SK-N-SH (cell line): Measurements from ENCODE around the gene KCNJ4. TPM values are rescaled to one million over a fixed set of nuclear protein-coding genes. Genes with fewer than 3 reads are reported as not detected.

ENCODE experiments used
- CTCF ChIA-PET: fragments of 300-600, 350-600 bp; formaldehyde crosslinking; extraction: SDS; loops from one replicate; lab custom pipeline; 2021; lab: Yijun Ruan, JAX
- POLR2A ChIA-PET: fragments of 350-600 bp; sonication (Branson Sonifier 250); formaldehyde crosslinking; extraction: SDS; loops from one replicate; lab custom pipeline; 2020; ENCODE audit warnings: antibody characterized with exemption, inconsistent platforms; lab: Yijun Ruan, JAX
- DNase-seq: peaks from one replicate; pipeline ENCODE4 v3.0.0; 2012
- H2AFZ ChIP-seq: fragments of 200-600 bp; sonication (generic); 2 replicates; pipeline ENCODE4 v1.8.1; 2016; ENCODE audit warnings: antibody characterized with exemption, mild to moderate bottlenecking, low read depth
- H3F3A ChIP-seq: fragments of 200-600 bp; sonication (generic); replicated peaks from 2 replicates; pipeline ENCODE3; 2016; ENCODE audit warnings: antibody characterized with exemption, mild to moderate bottlenecking; ENCODE audit not compliant: insufficient read depth
- H3K27ac ChIP-seq, 2 experiments: fragments of 200-500 bp in 1 of 2; fragments of 200-600 bp in 1 of 2; sonication (Bioruptor generic) in 1 of 2; sonication (generic), shearing (Covaris generic) in 1 of 2; 2 replicates each; pipeline versions ENCODE4 v1.5.1 to v1.6.1; 2014 to 2016; ENCODE audit warnings: low read depth in 2 of 2, inconsistent platforms in 1 of 2, low read length in 1 of 2, mild to moderate bottlenecking in 1 of 2, mixed read lengths in 1 of 2
- H3K27me3 ChIP-seq: fragments of 200-600 bp; sonication (generic), shearing (Covaris generic); 2 replicates; pipeline ENCODE4 v1.6.1; 2016; ENCODE audit warnings: mixed run types; ENCODE audit not compliant: insufficient read depth
- H3K36me3 ChIP-seq, 2 experiments: fragments of 200-500 bp in 1 of 2; fragments of 200-600 bp in 1 of 2; sonication (Bioruptor generic) in 1 of 2; sonication (generic) in 1 of 2; replicated peaks in 1 of 2; 2 replicates each; pipeline versions ENCODE3 to v1.5.1; 2014 to 2016; ENCODE audit warnings: low read length in 1 of 2, mild to moderate bottlenecking in 1 of 2; ENCODE audit not compliant: insufficient read depth in 2 of 2, control insufficient read depth in 1 of 2
- H3K4me1 ChIP-seq, 2 experiments: fragments of 200-500 bp in 1 of 2; fragments of 200-600 bp in 1 of 2; sonication (Bioruptor generic) in 1 of 2; sonication (generic), shearing (Covaris generic) in 1 of 2; 2 replicates each; pipeline versions ENCODE4 v1.5.1 to v1.6.1; 2014 to 2016; ENCODE audit warnings: low read depth in 1 of 2, low read length in 1 of 2, mixed run types in 1 of 2; ENCODE audit not compliant: insufficient read depth in 2 of 2, control insufficient read depth in 1 of 2
- H3K4me2 ChIP-seq: fragments of 200-600 bp; sonication (generic), shearing (Covaris generic); 2 replicates; pipeline ENCODE4 v1.6.1; 2017; ENCODE audit warnings: mixed run types
- H3K4me3 ChIP-seq, 2 experiments: fragments of 200-500 bp in 1 of 2; fragments of 200-600 bp in 1 of 2; sonication (Bioruptor generic) in 1 of 2; sonication (generic), shearing (Covaris generic) in 1 of 2; 2 replicates each; pipeline versions ENCODE4 v1.5.1 to v1.8.1; 2014 to 2016; ENCODE audit warnings: low read depth in 2 of 2, inconsistent platforms in 1 of 2, low read length in 1 of 2, mild to moderate bottlenecking in 1 of 2, mixed read lengths in 1 of 2, moderate library complexity in 1 of 2
- H3K79me2 ChIP-seq: fragments of 200-600 bp; sonication (generic); 2 replicates; pipeline ENCODE4 v1.8.1; 2017; ENCODE audit warnings: mild to moderate bottlenecking; ENCODE audit not compliant: insufficient read depth
- H3K9ac ChIP-seq: fragments of 200-600 bp; sonication (generic); 2 replicates; pipeline ENCODE4 v1.6.1; 2017; ENCODE audit warnings: mixed run types
- H3K9me2 ChIP-seq: fragments of 200-600 bp; sonication (generic); 2 replicates; pipeline ENCODE4 v1.6.1; 2017; ENCODE audit warnings: mixed run types
- H3K9me3 ChIP-seq: fragments of 200-600 bp; sonication (generic); 2 replicates; pipeline ENCODE4 v1.6.1; 2017; ENCODE audit warnings: mixed run types, mild to moderate bottlenecking, moderate library complexity
- H4K20me1 ChIP-seq: fragments of 200-600 bp; sonication (generic); 2 replicates; pipeline ENCODE4 v1.6.1; 2017; ENCODE audit warnings: mild to moderate bottlenecking, mixed run types; ENCODE audit not compliant: insufficient read depth
- CHD2 ChIP-seq: fragments of 150-350 bp; IDR thresholded peaks from 2 replicates; pipeline ENCODE4 v1.6.1; 2018; ENCODE audit warnings: low read length; ENCODE audit not compliant: partially characterized antibody
- EZH2phosphoT487 ChIP-seq: fragments of 200-600 bp; sonication (generic); IDR thresholded peaks from 2 replicates; pipeline ENCODE4 v1.6.1; 2017; ENCODE audit warnings: low read depth, mixed run types, mild to moderate bottlenecking, antibody characterized with exemption, moderate library complexity, borderline replicate concordance
- FOXJ3 ChIP-seq: sonication (generic); formaldehyde crosslinking; IDR thresholded peaks from 2 replicates; pipeline ENCODE4 v1.5.1; 2020; ENCODE audit warnings: mild to moderate bottlenecking, missing genetic modification reagents
- FOXM1 ChIP-seq: IDR thresholded peaks from 2 replicates; pipeline ENCODE4 v1.4.0; 2012; ENCODE audit warnings: low read depth, mild to moderate bottlenecking
- MEF2A ChIP-seq: IDR thresholded peaks from 2 replicates; pipeline ENCODE4 v1.4.0; 2012; ENCODE audit warnings: low read depth, borderline replicate concordance
- POLR2AphosphoS5 ChIP-seq: IDR thresholded peaks from 2 replicates; pipeline ENCODE4 v1.6.1; 2012; ENCODE audit warnings: low read depth, low read length
- RAD21 ChIP-seq: IDR thresholded peaks from 2 replicates; pipeline ENCODE4 v1.6.1; 2012; ENCODE audit warnings: mild to moderate bottlenecking, low read length
- RCOR1 ChIP-seq: fragments of 150-350 bp; IDR thresholded peaks from 2 replicates; pipeline ENCODE4 v1.6.1; 2017; ENCODE audit warnings: antibody characterized with exemption, low read length
- REST ChIP-seq: IDR thresholded peaks from 2 replicates; pipeline ENCODE4 v1.6.1; 2012; ENCODE audit warnings: mild to moderate bottlenecking, low read depth, low read length, moderate library complexity
- RXRA ChIP-seq: IDR thresholded peaks from 2 replicates; pipeline ENCODE4 v1.4.0; 2012; ENCODE audit warnings: low read depth, mild to moderate bottlenecking, borderline replicate concordance
- TAF1 ChIP-seq: IDR thresholded peaks from 2 replicates; pipeline ENCODE4 v1.6.1; 2012; ENCODE audit warnings: low read depth, mild to moderate bottlenecking, low read length, moderate library complexity, borderline replicate concordance
- TCF12 ChIP-seq: IDR thresholded peaks from 2 replicates; pipeline ENCODE4 v1.4.0; 2012
- WGBS: methylation state at CpG from one replicate; pipeline ENCODE4 v1.1.6; 2017; ENCODE audit warnings: low lambda C conversion rate; 5-methylcytosine and 5-hydroxymethylcytosine counted together
- polyA plus RNA-seq, 3 experiments: library from polyadenylated mRNA; depleted of rRNA; stranded (reverse); fragments of >200 nt; gene quantifications; 2 replicates each; pipeline ENCODE4 v1.2.3, GENCODE V29; 2012
- TF ChIP-seq, protein P1 (sequence below): IDR thresholded peaks from 2 replicates; pipeline ENCODE4 v1.4.0; 2012; ENCODE audit warnings: low read depth
- TF ChIP-seq, protein P2 (sequence below): IDR thresholded peaks from 2 replicates; pipeline ENCODE4; 2012

Gene KCNJ4
- polyA plus RNA-seq, 1 of the 3 experiments (the other 2 are of a cell fraction), result not detected

GRCh38 chr22:38489561-38490145, 34.7 kb upstream of the KCNJ4 start:
- ChIA-PET POLR2A (no interaction called here), CTCF (interaction anchor here (1.1 kb wide), 1 partner anchor 437 kb away, joined by 3 read pairs; no protein-coding TSS in a partner anchor)
- H3K9me2 ChIP-seq, result no peaks in the 10 kb centered on the region
- WGBS, result 94% methylated on average over 6 of the region's 7 CpGs
- H3K4me2 ChIP-seq, result no peak overlapping the region
- no peak overlapping the region for H2AFZ ChIP-seq
- DNase-seq, result no peak
- no peaks in the 10 kb centered on the region for H3K9me3 ChIP-seq
- no peak overlapping the region for H3K9ac ChIP-seq
- peaks cover 31% of the 10 kb centered on the region; the same call in 1 of the 2 replicates for H3K79me2 ChIP-seq
- H3F3A ChIP-seq, result peaks cover 3% of the 10 kb centered on the region
- H4K20me1 ChIP-seq, result peaks cover 27% of the 10 kb centered on the region
- H3K27ac ChIP-seq, result no peak overlapping the region; a peak in 1 of 4 replicates
- peaks cover 63 to 81% of the 10 kb centered on the region in 2 experiments for H3K36me3 ChIP-seq
- H3K4me1 ChIP-seq, result peaks cover 0 to 6% of the 10 kb centered on the region in 2 experiments; a peak in 1 of 4 replicates
- H3K27me3 ChIP-seq, result no peaks in the 10 kb centered on the region
- TF ChIP-seq RCOR1, result no peak
- no peak for TF ChIP-seq REST
- TF ChIP-seq EZH2phosphoT487, result no peak
- no peak for TF ChIP-seq FOXJ3 (CRISPR knock-in tag)
- TF ChIP-seq TCF12, result no peak
- no peak for TF ChIP-seq RAD21
- no peak for TF ChIP-seq CHD2
- no peak for TF ChIP-seq POLR2AphosphoS5
- TF ChIP-seq RXRA, result no peak
- TF ChIP-seq, protein P1, sequence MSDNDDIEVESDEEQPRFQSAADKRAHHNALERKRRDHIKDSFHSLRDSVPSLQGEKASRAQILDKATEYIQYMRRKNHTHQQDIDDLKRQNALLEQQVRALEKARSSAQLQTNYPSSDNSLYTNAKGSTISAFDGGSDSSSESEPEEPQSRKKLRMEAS, result no peak
- no peak for TF ChIP-seq TAF1
- TF ChIP-seq, protein P2, sequence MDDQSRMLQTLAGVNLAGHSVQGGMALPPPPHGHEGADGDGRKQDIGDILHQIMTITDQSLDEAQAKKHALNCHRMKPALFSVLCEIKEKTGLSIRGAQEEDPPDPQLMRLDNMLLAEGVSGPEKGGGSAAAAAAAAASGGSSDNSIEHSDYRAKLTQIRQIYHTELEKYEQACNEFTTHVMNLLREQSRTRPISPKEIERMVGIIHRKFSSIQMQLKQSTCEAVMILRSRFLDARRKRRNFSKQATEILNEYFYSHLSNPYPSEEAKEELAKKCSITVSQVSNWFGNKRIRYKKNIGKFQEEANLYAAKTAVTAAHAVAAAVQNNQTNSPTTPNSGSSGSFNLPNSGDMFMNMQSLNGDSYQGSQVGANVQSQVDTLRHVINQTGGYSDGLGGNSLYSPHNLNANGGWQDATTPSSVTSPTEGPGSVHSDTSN, result no peak
- no peak for TF ChIP-seq FOXM1
- TF ChIP-seq MEF2A, result no peak
- H3K4me3 ChIP-seq, result no peak overlapping the region
